Endothelial cell of umbilical vein (primary cell): ENCODE measurements around the gene RARA. TPM values are rescaled to one million over a fixed set of nuclear protein-coding genes. Genes with fewer than 3 reads are reported as not detected.

Experiments used
- BruUV-seq: library from RNA; stranded (reverse); fragments of 400-500 nt; replicated peaks from 2 replicates; lab custom pipeline; 2021; lab: Mats Ljungman, UMichigan
- CTCF ChIA-PET: fragments of 300-600, 350-600 bp; sonication (Branson Sonifier 250); formaldehyde crosslinking; loops from one replicate; lab custom pipeline; 2021; ENCODE audit warnings: antibody characterized with exemption, inconsistent platforms; lab: Charles Lee
- POLR2A ChIA-PET: fragments of 300-600, 350-600 bp; sonication (Branson Sonifier 250); formaldehyde crosslinking; loops from one replicate; lab custom pipeline; 2021; ENCODE audit warnings: antibody characterized with exemption, inconsistent platforms; lab: Charles Lee
- DNase-seq: peaks from one replicate; pipeline ENCODE4 v3.0.0-alpha.2; 2011; ENCODE audit warnings: low read depth, low spot score
- FAIRE-seq: peaks from 2 replicates; lab custom pipeline; 2011; peaks lifted over from hg19 to GRCh38; lab: Jason Lieb, UNC
- H2AFZ ChIP-seq: 2 replicates; pipeline ENCODE4 v1.6.0; 2012; ENCODE audit warnings: low read depth, low read length, control low read depth, inconsistent platforms
- H3K27ac ChIP-seq: 2 replicates; pipeline ENCODE4 v1.5.1; 2011; ENCODE audit warnings: low read depth, mild to moderate bottlenecking, control low read depth, low read length, moderate library complexity; ENCODE audit not compliant: insufficient read depth
- H3K27me3 ChIP-seq, 2 experiments: 2 replicates each; pipeline versions ENCODE4 v1.6.0 to v1.6.1; 2011; ENCODE audit warnings: low read length in 2 of 2, mixed read lengths in 1 of 2; ENCODE audit not compliant: control insufficient read depth in 2 of 2, insufficient read depth in 2 of 2
- H3K36me3 ChIP-seq, 2 experiments: 2 replicates in 1 of 2; 3 replicates in 1 of 2; pipeline ENCODE4 v1.5.1; 2011; ENCODE audit warnings: low read length in 2 of 2, mild to moderate bottlenecking in 1 of 2, moderate library complexity in 1 of 2; ENCODE audit not compliant: control insufficient read depth in 2 of 2, insufficient read depth in 2 of 2; ENCODE audit errors: extremely low read depth in 1 of 2
- H3K4me1 ChIP-seq: 3 replicates; pipeline ENCODE4 v1.5.1; 2011; ENCODE audit warnings: mild to moderate bottlenecking, low read length; ENCODE audit not compliant: control insufficient read depth, insufficient read depth; ENCODE audit errors: extremely low read depth
- H3K4me2 ChIP-seq: 2 replicates; pipeline ENCODE4 v1.6.1; 2011; ENCODE audit warnings: low read length, control low read depth, mixed read lengths; ENCODE audit not compliant: insufficient read depth
- H3K4me3 ChIP-seq, 3 experiments: fragments of 200-600 bp in 1 of 3; sonication (generic), shearing (Covaris generic) in 1 of 3; replicated peaks in 1 of 3; 2 replicates each; pipeline ENCODE4 v1.5.1; 2011 to 2016; ENCODE audit warnings: control low read depth in 3 of 3, low read length in 3 of 3, mild to moderate bottlenecking in 2 of 3, inconsistent platforms in 1 of 3, low read depth in 1 of 3, moderate library complexity in 1 of 3; ENCODE audit not compliant: insufficient read depth in 1 of 3
- H3K79me2 ChIP-seq: 2 replicates; pipeline ENCODE4 v1.6.0; 2012; ENCODE audit warnings: low read length, inconsistent platforms; ENCODE audit not compliant: control insufficient read depth, insufficient read depth
- H3K9ac ChIP-seq: replicated peaks from 2 replicates; pipeline ENCODE3; 2011; ENCODE audit warnings: low read length, control low read depth; ENCODE audit not compliant: insufficient read depth; ENCODE audit errors: extremely low read depth
- H3K9me1 ChIP-seq: replicated peaks from 3 replicates; pipeline ENCODE4 v1.6.0; 2011; ENCODE audit warnings: mild to moderate bottlenecking, low read length; ENCODE audit not compliant: control insufficient read depth, insufficient read depth; ENCODE audit errors: extremely low read depth
- H3K9me3 ChIP-seq: replicated peaks from 2 replicates; pipeline ENCODE4 v1.5.1; 2012; ENCODE audit warnings: low read length, inconsistent platforms; ENCODE audit not compliant: control insufficient read depth, insufficient read depth
- H4K20me1 ChIP-seq: replicated peaks from 2 replicates; pipeline ENCODE3; 2011; ENCODE audit warnings: mild to moderate bottlenecking, low read length; ENCODE audit not compliant: control insufficient read depth, insufficient read depth; ENCODE audit errors: extremely low read depth
- CTCF ChIP-seq, 2 donors: IDR thresholded peaks; 1 replicate in 1 of 2; 2 replicates in 1 of 2; pipeline ENCODE4 v1.5.1; 2011; ENCODE audit warnings: low read length in 2 of 2, mild to moderate bottlenecking in 2 of 2, moderate library complexity in 2 of 2, control low read depth in 1 of 2, inconsistent platforms in 1 of 2, low read depth in 1 of 2; ENCODE audit not compliant: insufficient read depth in 1 of 2; ENCODE audit errors: extremely low read depth in 1 of 2
- EZH2 ChIP-seq: IDR thresholded peaks from 2 replicates; pipeline ENCODE4 v1.6.1; 2012; ENCODE audit warnings: borderline replicate concordance, low read depth, mild to moderate bottlenecking, moderate library complexity, low read length, inconsistent platforms; ENCODE audit not compliant: severe bottlenecking
- FOS ChIP-seq: IDR thresholded peaks from 2 replicates; pipeline ENCODE4 v1.6.1; 2011; ENCODE audit warnings: mild to moderate bottlenecking, low read length, moderate library complexity, borderline replicate concordance; ENCODE audit not compliant: insufficient read depth
- GATA2 ChIP-seq: IDR thresholded peaks from 2 replicates; pipeline ENCODE4 v1.7.0; 2011; ENCODE audit warnings: low read depth, mild to moderate bottlenecking, moderate library complexity, mixed read lengths, low read length; ENCODE audit not compliant: insufficient read length, insufficient read depth
- JUN ChIP-seq: IDR thresholded peaks from 2 replicates; pipeline ENCODE4 v1.6.1; 2011; ENCODE audit warnings: borderline replicate concordance, low read depth; ENCODE audit not compliant: insufficient read length, insufficient read depth
- MYC ChIP-seq: IDR thresholded peaks from one replicate; pipeline ENCODE4 v1.6.1; 2011; ENCODE audit warnings: mild to moderate bottlenecking, low read depth, low read length
- POLR2A ChIP-seq: IDR thresholded peaks from 2 replicates; pipeline ENCODE4 v1.6.1; 2012; ENCODE audit warnings: low read depth, mild to moderate bottlenecking, control low read depth, low read length
- POLR2AphosphoS5 ChIP-seq: IDR thresholded peaks from 2 replicates; pipeline ENCODE4 v1.6.1; 2012; ENCODE audit warnings: low read depth, mild to moderate bottlenecking, control low read depth, low read length, moderate library complexity; ENCODE audit not compliant: insufficient read depth
- dilution Hi-C: fragments of 300-500 bp; cut with MboI; formaldehyde crosslinking; loops from one replicate; pipeline ENCODE4 v1.15.0; 2019; ENCODE audit warnings: low sequenced_read_pairs; ENCODE audit not compliant: extremely low pct_ligation_motif_present
- intact Hi-C: fragments of 100-400 bp; cut with micrococcal nuclease; formaldehyde crosslinking; loops from one replicate; pipeline ENCODE4 v1.10.0; 2022
- polyA plus RNA-seq, 4 experiments: library from polyadenylated mRNA; depleted of rRNA in 3 of 4; stranded (reverse) in 3 of 4; unstranded in 1 of 4; fragments of >200 nt; gene quantifications; 2 replicates each; pipeline versions ENCODE4 v1.2.1 to v1.2.3, GENCODE V29; 2011 to 2012; ENCODE audit warnings: missing spikeins in 1 of 4
- total RNA-seq: library from RNA; stranded (reverse); gene quantifications from 2 replicates; pipeline ENCODE4 v1.2.3, GENCODE V29; 2021
- TF ChIP-seq, protein P1 (sequence below): IDR thresholded peaks from 2 replicates; pipeline ENCODE4 v1.6.1; 2011; ENCODE audit not compliant: insufficient read depth, insufficient read length

The RARA gene
- total and polyA plus RNA-seq, 2 donors (not counting 3 experiments of a cell fraction or from before 2014, with no cell fraction given): 11.9 to 37.8 TPM

GRCh38 chr17:40290629-40291280 lies 18.2 kb upstream of the RARA start:
- dilution Hi-C loops (no loop called here), intact Hi-C loops (loop anchor here (1.0 kb wide), 2 partner anchors 88 to 177 kb away; no protein-coding TSS in a partner anchor)
- CTCF ChIA-PET: interaction anchor here (0.6 to 7.7 kb wide), 11 partner anchors 8 to 178 kb away, joined by 3 to 128 read pairs (median 5); partner anchors contain the start of gene WIPF2
- no TSS peak for BruUV-seq
- H3K9me3 ChIP-seq: no peaks in the 10 kb centered on the region
- H3K27ac ChIP-seq: no peak overlapping the region
- no peak overlapping the region for H3K4me3 ChIP-seq
- POLR2A ChIA-PET: no interaction called here
- H2AFZ ChIP-seq: no peak overlapping the region
- H3K79me2 ChIP-seq: peaks cover 19% of the 10 kb centered on the region
- H3K9ac ChIP-seq: no peak overlapping the region
- no peak overlapping the region for H3K4me2 ChIP-seq
- no peaks in the 10 kb centered on the region for H3K27me3 ChIP-seq
- H4K20me1 ChIP-seq: no peaks in the 10 kb centered on the region
- DNase-seq: peak; percentile 79
- FAIRE-seq: peak; percentile 81
- H3K36me3 ChIP-seq: peaks cover 0 to 15% of the 10 kb centered on the region in 2 experiments
- peaks cover 14% of the 10 kb centered on the region for H3K4me1 ChIP-seq
- TF ChIP-seq CTCF (IDR thresholded peaks at IDR 0.05; ENCODE audit: extremely low read depth in 1 of 2, insufficient read depth in 1 of 2, low read depth in 1 of 2, low read length in 2 of 2): peak; percentile 47 to 48
- TF ChIP-seq POLR2AphosphoS5: no peak
- TF ChIP-seq POLR2A: no peak
- no peaks in the 10 kb centered on the region for H3K9me1 ChIP-seq

GRCh38 chr17:40291281-40291664 lies 17.7 kb upstream of the RARA start:
- intact Hi-C loops (no loop called here), dilution Hi-C loops (no loop called here)
- H3K9me3 ChIP-seq: no peaks in the 10 kb centered on the region
- ChIA-PET POLR2A (no interaction called here), CTCF (interaction anchor here (0.6 to 7.7 kb wide), 10 partner anchors 7 to 178 kb away, joined by 3 to 128 read pairs (median 4); no protein-coding TSS in a partner anchor)
- peaks cover 0 to 19% of the 10 kb centered on the region in 2 experiments for H3K36me3 ChIP-seq
- H2AFZ ChIP-seq: no peak overlapping the region
- H3K4me1 ChIP-seq: peaks cover 14% of the 10 kb centered on the region
- FAIRE-seq (no peak), DNase-seq (no peak)
- TF ChIP-seq JUN: no peak
- no peak for TF ChIP-seq POLR2AphosphoS5
- no peak for TF ChIP-seq GATA2
- TF ChIP-seq POLR2A: no peak
- TF ChIP-seq CTCF (IDR thresholded peaks at IDR 0.05; ENCODE audit: extremely low read depth in 1 of 2, insufficient read depth in 1 of 2, low read depth in 1 of 2, low read length in 2 of 2): no peak
- TF ChIP-seq MYC: no peak
- TF ChIP-seq, protein P1, sequence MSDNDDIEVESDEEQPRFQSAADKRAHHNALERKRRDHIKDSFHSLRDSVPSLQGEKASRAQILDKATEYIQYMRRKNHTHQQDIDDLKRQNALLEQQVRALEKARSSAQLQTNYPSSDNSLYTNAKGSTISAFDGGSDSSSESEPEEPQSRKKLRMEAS: no peak
- TF ChIP-seq FOS: no peak
- TF ChIP-seq EZH2: no peak
- H3K27me3 ChIP-seq: no peaks in the 10 kb centered on the region
- peaks cover 19% of the 10 kb centered on the region for H3K79me2 ChIP-seq
- H3K9ac ChIP-seq: no peak overlapping the region
- H4K20me1 ChIP-seq: no peaks in the 10 kb centered on the region
- H3K9me1 ChIP-seq: no peaks in the 10 kb centered on the region
- H3K27ac ChIP-seq: no peak overlapping the region
- H3K4me3 ChIP-seq: no peak overlapping the region
- no TSS peak for BruUV-seq
- no peak overlapping the region for H3K4me2 ChIP-seq
